GM10266 (cell line): ENCODE results near the gene MESD.

Experiments
- DNase-seq: peaks from one replicate; pipeline ENCODE4 v3.0.0; 2012; ENCODE audit errors: extremely low spot score
- CTCF ChIP-seq: IDR thresholded peaks from 2 replicates; pipeline ENCODE4 v1.5.1; 2012; ENCODE audit warnings: mild to moderate bottlenecking, low read depth; ENCODE audit not compliant: control insufficient read depth, insufficient read depth; ENCODE audit errors: missing control alignments

The MESD gene

DNA sequence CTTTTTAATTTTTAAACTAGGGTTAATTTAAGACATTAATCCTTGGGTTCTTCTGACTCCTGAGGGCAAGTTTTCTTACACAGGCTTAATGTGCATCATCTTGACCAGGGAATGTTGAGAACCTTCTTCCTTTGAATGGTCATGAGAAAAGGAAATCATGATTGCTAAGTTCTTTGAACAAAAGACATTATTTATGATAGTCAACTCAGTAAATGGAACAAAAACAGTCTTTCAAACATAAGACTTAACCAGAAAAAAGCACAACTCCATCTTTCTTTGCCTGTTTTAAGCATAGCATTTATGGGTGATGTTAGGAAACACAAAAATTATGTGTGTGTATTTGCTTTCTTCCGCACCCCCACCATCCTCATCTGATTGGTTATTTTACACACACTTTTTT is 16.5 kb upstream of the MESD start:
- no peak for TF ChIP-seq CTCF
- DNase-seq = no peak

- TF ChIP-seq CTCF = no peak
- no peak for DNase-seq
Observed at GRCh38 chr15:81003097-81003350, 13.4 kb upstream of the MESD start.

- no peak for TF ChIP-seq CTCF
- no peak for DNase-seq
Observed at GRCh38 chr15:81002331-81003096, 12.9 kb upstream of the MESD start.

GRCh38 chr15:81002009-81002330 is 12.4 kb upstream of the MESD start:
- no peak for TF ChIP-seq CTCF
- DNase-seq = no peak

DNA sequence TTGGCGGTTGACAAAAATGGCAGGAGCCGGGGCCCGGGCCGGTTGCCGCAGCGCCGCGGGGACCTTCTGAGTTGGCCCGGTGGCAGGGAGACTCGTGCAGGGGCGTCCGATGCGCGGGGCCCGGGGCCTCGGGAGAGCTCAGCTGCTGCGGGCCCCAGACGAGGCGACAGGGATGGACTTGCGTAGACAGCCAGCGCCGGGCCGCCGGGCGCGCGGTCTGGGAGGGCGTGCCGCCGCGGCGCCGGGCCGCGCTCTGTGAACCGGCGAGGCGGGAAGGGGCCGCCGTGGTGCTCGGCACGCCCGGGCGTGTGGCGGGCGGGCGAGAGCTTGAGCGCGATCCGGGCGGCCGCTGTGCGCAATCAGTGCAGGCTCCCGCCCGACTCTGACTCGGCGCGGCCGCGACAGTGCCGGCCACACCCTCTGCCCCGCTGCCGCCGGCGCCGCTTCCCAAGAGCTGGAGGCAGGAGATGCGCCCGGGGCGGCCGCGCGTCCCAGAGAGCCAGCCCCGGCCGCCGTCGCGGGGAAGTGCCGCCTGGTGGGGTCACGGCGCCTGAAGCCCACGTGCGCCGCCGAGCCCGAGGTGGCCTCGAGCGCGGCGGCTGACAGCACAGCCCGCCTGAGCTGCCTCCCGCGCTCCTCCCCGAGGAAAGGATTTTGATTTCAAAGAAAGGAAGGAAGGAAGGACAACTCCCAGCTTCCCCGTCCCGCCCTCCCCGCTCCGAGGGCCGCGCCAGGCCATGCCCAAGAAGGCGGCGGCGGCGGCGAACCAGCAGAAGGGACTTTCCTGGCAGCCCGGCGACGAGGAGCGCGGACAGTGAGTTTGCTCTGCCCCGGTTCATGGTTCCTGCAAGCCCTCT is 11.8 kb upstream of the MESD start:
- peak; percentile 83 for DNase-seq
- TF ChIP-seq CTCF = no peak

- DNase-seq = peak; percentile 91
- TF ChIP-seq CTCF = no peak
Observed at GRCh38 chr15:81000624-81001151, 11.1 kb upstream of the MESD start, which contains the start of gene TLNRD1. Gene TLNRD1 (plus strand): TSS chr15:81000923. CDS start chr15:81002272, 1,349 bp downstream.

DNA sequence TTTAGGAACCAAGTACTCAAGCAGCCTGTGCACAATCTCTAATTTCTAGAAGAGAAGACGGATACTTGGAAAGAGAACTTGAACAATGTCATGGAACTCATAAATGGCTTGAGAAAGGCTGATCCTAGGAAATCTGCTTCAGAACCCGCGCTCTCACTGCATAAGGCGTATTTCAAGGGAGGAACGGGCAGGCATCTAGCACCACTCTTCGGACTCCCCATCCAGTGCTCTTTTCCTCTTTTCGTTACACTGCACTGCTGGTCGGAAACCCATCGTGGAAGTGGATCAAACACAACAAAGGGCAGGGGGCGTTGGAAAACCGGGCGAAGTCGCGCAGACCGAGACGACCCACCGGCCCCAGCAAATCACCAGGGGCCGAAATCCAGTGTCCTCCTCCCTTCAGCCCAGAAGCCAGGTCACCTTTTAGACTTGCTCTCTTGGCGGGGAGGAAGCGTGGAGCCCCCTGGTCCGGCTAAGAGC is 10.6 kb upstream of the MESD start:
- no peak for TF ChIP-seq CTCF
- DNase-seq = no peak
